ENCODE measurements around the gene CAPN7. TPM values are rescaled to one million over a fixed set of nuclear protein-coding genes. Genes with fewer than 3 reads are reported as not detected.
"Not testable (repeated sequence)": the region's sequence is repeated elsewhere in the genome, so short reads cannot be mapped to it uniquely, and the experiment has no call there.

CAPN7 gene
- total RNA-seq, 1 donor from 2014 or later: 30.9 TPM

- H3K27me3 Mint-ChIP-seq (ENCODE audit: low read depth): peaks cover 5% of the 10 kb centered on the region
- TF ChIP-seq CTCF (conservative IDR thresholded peaks at IDR 0.05): no peak
- no peaks in the 10 kb centered on the region for H3K9me3 Mint-ChIP-seq
- no peak overlapping the region for H3K4me3 Mint-ChIP-seq
- H3K27ac Mint-ChIP-seq (ENCODE audit: unreplicated experiment): no peak overlapping the region
- DNase-seq (ENCODE audit: low read depth, low spot score): no peak
- H3K36me3 Mint-ChIP-seq (ENCODE audit: low read depth): peaks cover 2% of the 10 kb centered on the region
- peaks cover 6% of the 10 kb centered on the region for H3K4me1 Mint-ChIP-seq
These were observed 20.6 kb upstream of the CAPN7 start for GRCh38 chr3:15185404-15185803.

GRCh38 chr3:15186101-15186476, 20.0 kb upstream of the CAPN7 start:
- Mint-ChIP-seq H3K9me3 (no peaks in the 10 kb centered on the region), H3K36me3 (ENCODE audit: low read depth) (peaks cover 2% of the 10 kb centered on the region), H3K4me3 (no peak overlapping the region), H3K4me1 (peaks cover 6% of the 10 kb centered on the region), H3K27me3 (ENCODE audit: low read depth) (no peaks in the 10 kb centered on the region), H3K27ac (ENCODE audit: unreplicated experiment) (no peak overlapping the region)
- TF ChIP-seq CTCF (conservative IDR thresholded peaks at IDR 0.05): no peak
- DNase-seq (ENCODE audit: low read depth, low spot score): no peak

GRCh38 chr3:15186477-15187164, 19.4 kb upstream of the CAPN7 start:
- not testable (repeated sequence) for H3K9me3 Mint-ChIP-seq; H3K36me3 Mint-ChIP-seq (ENCODE audit: low read depth); H3K27ac Mint-ChIP-seq (ENCODE audit: unreplicated experiment); H3K4me1 Mint-ChIP-seq; H3K4me3 Mint-ChIP-seq; DNase-seq (ENCODE audit: low read depth, low spot score); H3K27me3 Mint-ChIP-seq (ENCODE audit: low read depth)

GRCh38 chr3:15197340-15198029, 8.6 kb upstream of the CAPN7 start:
- DNase-seq (ENCODE audit: low read depth, low spot score): no peak
- H3K27me3 Mint-ChIP-seq (ENCODE audit: low read depth): peaks cover 35% of the 10 kb centered on the region
- peaks cover 3% of the 10 kb centered on the region for H3K36me3 Mint-ChIP-seq (ENCODE audit: low read depth)
- H3K9me3 Mint-ChIP-seq: peaks cover 6% of the 10 kb centered on the region
- TF ChIP-seq CTCF (conservative IDR thresholded peaks at IDR 0.05): no peak
- H3K4me1 Mint-ChIP-seq: no peaks in the 10 kb centered on the region
- no peak overlapping the region for H3K27ac Mint-ChIP-seq (ENCODE audit: unreplicated experiment)
- no peak overlapping the region for H3K4me3 Mint-ChIP-seq

- H3K4me1 Mint-ChIP-seq: peaks cover 4% of the 10 kb centered on the region
- H3K4me3 Mint-ChIP-seq: no peak overlapping the region
- H3K27me3 Mint-ChIP-seq (ENCODE audit: low read depth): peaks cover 23% of the 10 kb centered on the region
- no peak for TF ChIP-seq CTCF (conservative IDR thresholded peaks at IDR 0.05)
- no peaks in the 10 kb centered on the region for H3K36me3 Mint-ChIP-seq (ENCODE audit: low read depth)
- H3K9me3 Mint-ChIP-seq: peaks cover 3% of the 10 kb centered on the region
- no peak for DNase-seq (ENCODE audit: low read depth, low spot score)
- H3K27ac Mint-ChIP-seq (ENCODE audit: unreplicated experiment): no peak overlapping the region
These were observed 7.4 kb upstream of the CAPN7 start for GRCh38 chr3:15198686-15199085.

- no peak for DNase-seq (ENCODE audit: low read depth, low spot score)
- Mint-ChIP-seq H3K27ac (ENCODE audit: unreplicated experiment) (no peak overlapping the region), H3K27me3 (ENCODE audit: low read depth) (peaks cover 16% of the 10 kb centered on the region), H3K4me3 (no peak overlapping the region), H3K4me1 (peaks cover 4% of the 10 kb centered on the region), H3K36me3 (ENCODE audit: low read depth) (no peaks in the 10 kb centered on the region), H3K9me3 (no peaks in the 10 kb centered on the region)
- no peak for TF ChIP-seq CTCF (conservative IDR thresholded peaks at IDR 0.05)
These were observed 6.4 kb upstream of the CAPN7 start for GRCh38 chr3:15199493-15200105.

Data from neural crest cell (in vitro differentiated cells).